ENCODE data around the gene PRR35.

PRR35 gene

DNA sequence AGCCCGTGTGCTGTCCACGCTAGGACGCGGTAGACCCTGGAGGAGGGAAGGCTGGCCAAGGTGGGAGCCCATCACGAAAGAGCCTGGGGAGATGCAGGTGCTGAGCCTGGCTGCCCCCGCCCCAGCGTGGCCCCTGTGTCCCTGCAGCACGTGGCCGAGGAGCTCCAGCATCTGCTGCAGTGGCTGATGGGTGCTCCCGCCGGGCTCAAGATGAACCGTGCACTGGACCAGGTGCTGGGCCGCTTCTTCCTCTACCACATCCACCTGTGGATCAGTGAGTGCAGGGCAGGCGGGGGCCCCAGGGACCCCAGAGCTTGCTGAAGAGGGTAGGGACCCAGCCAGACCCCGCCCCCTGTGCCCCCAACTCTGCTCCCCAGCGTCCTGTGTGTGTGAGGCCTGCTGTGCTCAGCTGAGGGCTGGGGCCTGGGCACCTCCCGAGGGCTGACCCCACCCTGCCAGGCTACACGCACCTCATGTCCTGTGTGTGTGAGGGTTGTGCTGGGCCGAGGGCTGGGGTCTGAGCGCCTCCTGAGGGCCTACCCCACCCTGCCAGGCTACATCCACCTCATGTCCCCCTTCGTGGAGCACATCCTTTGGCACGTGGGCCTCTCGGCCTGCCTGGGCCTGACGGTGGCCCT, 18.2 kb downstream of the PRR35 start:
- DNase-seq (ENCODE audit: low spot score), result no peak

DNA sequence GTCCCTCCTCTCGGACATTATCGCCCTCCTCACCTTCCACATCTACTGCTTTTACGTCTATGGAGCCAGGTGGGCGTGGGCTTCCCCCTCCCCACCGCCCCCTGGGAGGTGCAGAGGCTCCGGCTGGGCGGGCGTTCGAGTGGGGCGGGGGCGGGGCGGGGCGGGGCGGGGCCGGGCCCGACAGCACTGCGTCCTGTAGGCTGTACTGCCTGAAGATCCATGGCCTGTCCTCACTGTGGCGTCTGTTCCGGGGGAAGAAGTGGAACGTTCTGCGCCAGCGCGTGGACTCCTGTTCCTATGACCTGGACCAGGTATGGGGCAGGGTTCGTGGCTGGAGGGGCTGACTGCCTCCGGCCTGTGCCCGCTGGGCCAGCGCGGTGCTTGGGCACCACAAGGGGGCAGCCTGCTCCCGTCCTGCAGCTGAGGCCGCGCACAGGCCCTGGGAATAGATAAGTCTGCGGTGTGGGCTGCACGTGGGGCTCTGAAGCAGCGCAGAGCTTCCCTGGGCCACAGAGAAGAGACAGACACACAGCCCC, 18.7 kb downstream of the PRR35 start:
- DNase-seq (ENCODE audit: low spot score), result peak; percentile 79

DNA sequence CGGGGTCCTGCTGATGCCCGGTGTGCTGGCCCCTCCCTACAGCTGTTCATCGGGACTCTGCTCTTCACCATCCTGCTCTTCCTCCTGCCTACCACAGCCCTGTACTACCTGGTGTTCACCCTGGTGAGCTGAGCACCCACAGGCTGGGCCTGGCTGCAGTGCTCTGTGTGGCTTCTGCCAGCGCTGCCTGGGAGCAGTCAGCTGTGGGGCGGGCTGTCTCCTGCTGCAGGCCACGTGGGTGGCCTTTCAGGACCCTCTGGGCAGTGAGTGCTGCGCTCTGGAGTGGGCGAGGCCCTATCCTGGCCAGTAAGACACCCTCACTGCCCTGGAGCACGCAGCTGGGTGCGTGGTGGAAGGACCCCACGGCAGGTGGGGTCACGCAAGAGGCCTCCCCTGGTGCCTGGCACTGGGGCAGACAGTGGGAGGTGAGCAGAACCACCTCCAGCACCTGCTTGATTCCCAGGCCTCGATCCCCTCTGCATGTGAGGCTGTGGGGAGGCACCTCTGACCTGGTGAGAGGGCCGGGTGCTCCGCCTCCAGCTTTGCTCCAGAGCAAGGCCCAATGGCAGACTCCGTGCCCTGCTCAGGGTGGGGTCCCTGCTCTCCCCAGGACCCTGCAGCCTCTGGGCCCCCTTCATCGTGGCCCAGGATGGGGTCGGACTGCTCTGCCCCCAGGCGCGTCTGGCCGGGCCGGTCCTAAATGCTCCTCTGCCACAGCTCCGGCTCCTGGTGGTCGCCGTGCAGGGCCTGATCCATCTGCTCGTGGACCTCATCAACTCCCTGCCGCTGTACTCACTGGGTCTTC, 20.1 kb downstream of the PRR35 start:
- DNase-seq (ENCODE audit: low spot score), result no peak

DNA sequence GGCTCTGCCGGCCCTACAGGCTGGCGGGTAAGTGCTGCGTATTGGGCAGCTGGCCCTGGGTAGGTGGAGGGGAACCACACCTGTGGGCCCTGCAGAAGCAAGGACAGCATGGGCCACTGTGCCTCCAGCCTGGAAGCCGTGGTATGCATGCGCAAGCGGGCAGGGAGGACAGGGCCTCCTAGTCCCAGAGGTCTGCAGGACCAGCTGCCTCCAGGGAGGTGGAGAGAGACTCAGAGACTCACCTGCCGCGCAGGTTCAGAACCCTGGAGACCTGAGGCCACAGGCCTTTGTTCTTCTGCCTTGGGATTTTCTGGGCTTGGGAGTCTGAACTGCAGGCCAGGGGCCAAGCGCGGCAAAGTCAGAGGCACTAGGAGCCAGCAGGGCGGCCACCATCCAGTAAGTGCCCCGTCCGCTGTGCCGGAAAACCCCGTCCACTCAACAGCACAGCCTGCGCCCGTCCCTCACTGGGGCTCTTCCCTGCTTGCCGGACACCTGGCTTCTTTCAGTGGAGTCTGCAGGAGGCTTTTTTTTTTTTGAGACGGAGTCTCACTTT, 20.8 kb downstream of the PRR35 start:
- no peak for DNase-seq (ENCODE audit: low spot score)

DNA sequence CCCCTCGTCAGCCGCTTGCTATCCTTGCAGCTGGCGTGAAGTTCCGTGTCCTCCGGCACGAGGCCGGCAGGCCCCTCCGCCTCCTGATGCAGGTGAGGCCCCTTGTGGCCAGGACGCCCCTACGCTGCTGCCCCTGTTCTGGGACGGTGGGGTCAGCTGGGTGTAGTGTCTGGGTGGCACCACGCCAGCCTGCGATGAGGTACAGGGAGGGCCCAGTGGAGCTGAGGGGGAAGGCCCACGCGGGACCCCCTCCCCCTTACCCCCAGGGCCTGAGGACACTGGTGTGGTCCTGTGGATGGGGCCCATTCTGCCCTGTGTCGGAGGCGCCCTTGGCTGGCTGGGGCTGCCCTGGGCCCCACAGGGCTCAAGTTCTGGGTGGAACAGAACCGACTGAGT, 22.0 kb downstream of the PRR35 start:
- no peak for DNase-seq (ENCODE audit: low spot score)

DNA sequence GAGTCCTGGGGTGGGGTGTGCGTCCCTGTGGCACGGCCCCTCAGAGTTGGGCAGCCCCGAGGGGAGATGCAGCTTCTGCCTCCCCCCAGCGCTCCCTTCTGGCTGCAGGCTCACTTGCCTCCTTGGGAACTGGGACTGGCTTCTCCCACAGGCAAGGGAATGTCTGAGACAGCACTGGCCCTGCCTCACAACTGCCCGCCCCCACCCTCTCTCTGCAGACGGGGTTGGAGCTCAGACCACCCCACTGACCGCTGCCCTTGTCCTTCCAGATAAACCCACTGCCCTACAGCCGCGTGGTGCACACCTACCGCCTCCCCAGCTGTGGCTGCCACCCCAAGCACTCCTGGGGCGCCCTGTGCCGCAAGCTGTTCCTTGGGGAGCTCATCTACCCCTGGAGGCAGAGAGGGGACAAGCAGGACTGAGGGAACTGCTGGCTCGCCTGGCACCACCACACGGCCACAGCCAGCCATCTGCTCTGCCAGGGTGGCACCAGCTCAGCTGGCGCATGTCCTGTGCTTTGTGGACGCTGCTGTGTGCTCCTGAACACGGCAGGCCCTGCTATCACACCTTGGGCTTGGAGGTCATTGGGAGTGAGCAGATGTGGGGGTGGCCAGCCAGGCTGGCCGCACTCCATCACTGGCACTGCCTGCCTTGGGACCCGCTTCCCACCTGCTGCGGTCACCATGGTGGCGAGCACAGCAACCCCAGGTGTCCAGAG, 22.6 kb downstream of the PRR35 start:
- DNase-seq (ENCODE audit: low spot score), result peak; percentile 8

DNA sequence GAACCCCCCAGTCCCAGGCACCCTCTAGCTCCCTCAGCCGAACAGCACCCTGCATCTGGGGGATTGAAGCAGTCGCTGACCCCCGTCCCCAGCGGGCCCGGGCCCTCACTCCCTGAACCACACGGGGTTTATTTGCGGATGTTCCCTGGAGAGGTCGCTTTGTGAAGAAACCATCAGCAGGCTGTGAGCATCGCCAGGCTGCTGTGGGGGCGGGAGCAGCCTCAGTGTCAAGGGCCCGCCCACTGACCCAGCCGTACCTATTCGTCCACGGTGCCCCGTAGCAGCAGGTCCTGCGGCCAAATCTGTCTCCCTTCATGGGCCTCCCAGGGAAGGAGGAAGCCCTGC, 23.2 kb downstream of the PRR35 start:
- DNase-seq (ENCODE audit: low spot score), result peak; percentile 38

DNA sequence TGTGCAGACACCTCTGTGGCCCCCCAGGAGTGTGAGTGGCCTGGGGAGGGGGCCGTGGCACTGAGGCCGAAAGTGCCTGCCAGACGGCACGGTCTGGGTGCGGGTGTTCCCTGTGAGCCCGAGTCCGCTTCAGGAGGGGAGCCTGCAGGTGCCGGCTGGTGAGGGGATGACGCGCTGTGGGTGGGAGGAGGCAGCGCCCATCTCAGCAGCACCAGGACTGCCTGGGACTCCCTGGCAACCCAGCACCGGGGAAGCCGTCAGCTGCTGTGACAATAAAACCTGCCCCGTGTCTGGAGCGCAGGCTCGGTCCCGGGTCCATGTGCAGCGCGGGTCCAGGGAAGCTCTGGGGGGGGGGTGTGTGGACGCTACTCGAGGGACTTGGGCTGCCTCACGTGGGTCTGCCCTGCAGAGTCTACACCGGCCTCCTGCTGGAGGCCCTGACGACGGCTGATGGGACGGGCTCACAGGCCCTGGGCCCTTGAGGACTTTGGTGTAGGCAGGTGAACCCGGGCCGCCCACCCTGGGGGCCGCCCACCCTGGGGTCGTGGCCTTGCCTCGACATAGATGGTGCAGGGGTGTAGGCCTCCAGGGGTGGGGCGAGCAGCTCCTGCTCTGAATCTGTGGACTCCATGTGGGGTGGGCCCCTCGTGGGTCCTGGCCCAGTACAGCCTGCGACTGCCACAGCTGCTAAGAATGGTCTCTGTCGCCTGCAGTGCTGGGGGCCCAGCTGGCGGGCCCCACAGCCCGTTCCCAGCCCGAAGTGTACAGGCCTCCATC, 23.8 kb downstream of the PRR35 start:
- peak; percentile 44 for DNase-seq (ENCODE audit: low spot score)

DNA sequence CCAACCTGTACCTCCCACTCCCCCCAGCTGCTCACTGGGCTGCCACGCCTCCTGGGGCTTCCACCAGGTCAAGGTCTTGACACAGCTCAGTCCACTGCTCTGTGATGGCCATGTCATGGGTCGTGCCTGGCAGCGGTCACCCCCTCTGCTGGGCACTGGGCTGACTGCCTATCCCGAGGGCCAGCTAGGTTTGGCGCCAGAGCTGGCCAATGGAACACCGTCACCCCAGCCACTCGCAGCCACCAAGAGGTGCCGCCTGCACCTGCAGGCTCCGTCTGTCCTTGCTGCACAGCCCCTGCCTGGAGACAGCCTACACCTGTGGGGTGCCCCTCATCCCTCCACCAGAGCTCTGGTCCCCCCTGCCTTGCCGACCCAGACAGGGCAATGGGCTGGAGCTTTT, 25.2 kb downstream of the PRR35 start:
- DNase-seq (ENCODE audit: low spot score), result peak; percentile 42

DNA sequence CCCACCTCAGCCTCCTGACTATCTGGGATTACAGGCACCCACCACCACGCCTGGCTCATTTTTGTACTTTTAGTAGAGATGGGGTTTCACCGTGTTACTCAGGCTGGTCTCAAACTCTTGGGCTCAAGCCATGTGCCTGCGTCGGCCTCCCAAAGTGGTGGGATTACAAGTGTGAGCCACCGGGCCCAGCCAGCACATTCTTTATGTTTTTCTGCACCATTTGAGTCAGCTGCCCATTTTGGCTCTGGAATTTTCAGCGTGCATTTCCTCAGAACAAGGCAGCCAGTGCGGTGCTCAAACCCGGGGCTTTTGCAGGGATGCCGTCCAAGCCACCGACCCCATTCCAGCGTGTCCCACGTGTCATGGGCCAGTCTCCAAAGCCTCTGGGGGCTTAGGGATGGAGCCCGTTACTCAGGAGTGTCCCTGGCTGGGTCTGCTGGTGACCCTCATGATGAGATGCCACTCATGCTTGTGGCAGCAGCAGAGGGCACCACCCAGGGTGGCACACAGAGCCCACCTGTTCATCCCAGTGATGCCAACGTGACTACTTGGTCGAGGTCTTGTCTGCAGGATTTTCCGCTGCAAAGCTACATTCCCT, 26.0 kb downstream of the PRR35 start:
- peak; percentile 15 for DNase-seq (ENCODE audit: low spot score)

DNA sequence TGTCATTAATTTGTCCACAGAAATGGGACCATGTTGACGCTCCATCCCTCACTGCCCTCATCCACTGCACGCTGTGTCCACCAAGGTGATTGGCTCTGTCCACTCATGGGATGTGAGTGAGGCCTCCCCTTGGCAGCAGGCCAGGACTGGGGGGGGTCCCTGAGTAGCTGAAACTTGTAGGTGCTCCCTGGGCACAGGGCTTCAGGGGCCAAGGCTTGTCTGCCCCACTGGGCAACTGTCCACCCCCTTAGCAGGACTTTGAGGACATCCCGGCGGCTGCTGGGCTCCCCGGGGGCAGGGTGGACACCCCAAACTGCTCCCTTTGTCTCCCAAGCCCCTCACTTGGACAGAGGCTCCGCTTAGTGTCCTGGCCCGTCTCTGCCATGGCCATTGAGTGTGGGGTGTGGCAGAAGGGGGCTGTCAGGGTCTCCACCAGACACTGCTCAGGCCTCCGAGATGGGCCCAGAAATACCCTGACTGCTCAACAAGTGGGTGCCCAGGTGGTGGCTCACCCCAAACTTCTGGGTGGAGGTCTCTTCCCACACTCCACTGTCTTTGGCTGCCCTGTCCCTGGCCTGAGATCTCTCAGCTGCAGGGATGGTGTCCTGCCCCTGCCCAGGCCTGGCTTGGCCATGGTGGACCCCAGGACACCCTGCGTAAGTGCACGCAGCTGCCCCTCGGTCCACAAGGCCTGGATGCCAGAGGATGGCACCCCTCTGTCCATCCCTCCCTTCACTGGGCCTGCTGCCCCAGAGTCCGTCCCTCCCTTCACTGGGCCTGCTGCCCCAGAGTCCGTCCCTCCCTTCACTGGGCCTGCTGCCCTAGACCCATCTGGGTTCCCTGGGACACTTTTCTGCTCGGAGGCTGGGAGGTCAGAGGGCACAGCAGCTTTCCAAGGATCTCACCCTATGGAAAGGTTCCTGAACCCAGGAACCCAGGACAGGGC, 26.7 kb downstream of the PRR35 start:
- peak; percentile 23 for DNase-seq (ENCODE audit: low spot score)

DNA sequence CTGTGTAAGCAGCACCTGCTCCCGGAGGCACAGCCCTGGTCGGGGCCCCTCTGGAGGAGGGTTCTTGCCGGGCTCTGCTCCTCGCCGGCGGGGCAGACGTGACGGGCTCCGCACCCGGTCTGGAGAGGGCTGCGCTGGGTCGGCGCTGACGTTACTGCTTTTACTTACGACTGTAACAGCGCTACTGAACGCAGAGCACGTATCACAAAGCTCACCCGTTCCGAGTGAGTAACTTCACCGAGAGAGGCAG, 28.4 kb downstream of the PRR35 start:
- peak; percentile 50 for DNase-seq (ENCODE audit: low spot score)

DNA sequence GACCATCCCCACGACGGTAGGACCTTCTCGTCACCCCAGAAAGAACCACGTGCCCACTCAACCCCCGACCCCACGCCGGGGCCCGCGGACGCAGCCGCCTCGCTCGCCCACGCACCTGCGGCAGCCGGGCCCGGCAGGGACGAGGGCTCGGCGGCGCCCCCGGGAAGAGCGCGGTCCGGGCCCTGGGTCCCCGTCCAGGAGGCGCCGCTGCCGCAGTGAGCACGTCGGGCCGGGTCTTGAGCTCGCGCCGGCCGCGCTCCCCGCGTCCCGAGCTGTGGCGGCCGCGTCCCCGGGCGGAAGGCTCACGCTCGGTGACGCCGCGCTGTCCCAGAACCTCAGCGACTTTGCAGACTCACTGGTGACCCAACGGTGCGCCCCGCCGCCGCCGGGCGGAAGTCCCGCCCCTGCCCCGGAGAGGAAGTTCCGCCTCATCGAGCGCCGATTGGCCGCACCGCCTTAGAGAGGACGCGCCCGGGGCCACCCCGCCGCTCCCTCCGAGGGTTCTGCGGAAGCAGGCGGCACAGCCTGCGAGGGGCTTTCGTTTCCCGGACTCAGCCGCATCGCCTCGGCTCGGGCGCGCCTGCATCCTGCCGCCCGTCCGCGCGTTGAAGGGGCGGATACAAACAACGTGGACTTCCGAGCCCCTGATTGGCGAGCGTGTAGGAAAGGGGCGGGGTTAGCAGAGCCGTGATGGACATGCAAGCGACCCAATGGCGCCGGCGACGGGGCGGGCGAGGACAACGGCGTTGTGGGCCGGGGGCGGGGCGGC, 28.9 kb downstream of the PRR35 start:
- DNase-seq (ENCODE audit: low spot score), result peak; percentile 97

DNA sequence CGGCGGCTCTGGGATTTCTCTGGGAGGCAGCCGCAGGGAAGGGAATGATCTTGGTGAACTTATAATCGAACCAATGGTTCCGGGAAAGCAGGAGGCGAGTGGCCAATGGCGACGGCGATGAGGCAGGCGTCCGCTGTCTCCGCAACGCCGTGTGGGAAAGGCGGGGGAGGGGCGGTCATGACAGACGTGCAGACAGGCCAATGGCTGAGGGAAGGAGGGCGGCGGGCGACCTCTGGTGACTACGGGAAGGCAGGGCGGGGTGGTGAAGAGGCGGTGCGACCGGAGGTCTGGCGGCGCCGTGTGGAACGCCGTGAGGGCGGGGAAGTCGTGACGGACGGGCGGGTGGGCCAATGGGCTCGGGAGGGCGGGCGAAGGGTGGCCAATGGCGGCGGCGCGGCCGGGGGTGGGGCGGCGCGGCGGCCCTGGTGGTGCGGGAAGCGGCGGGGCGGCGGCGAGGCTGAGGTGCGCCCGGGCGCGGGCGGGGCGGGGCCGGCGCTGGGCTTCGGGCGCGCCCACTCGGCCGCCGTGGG, 29.5 kb downstream of the PRR35 start, which contains the start of gene RAB40C:
Gene RAB40C, plus strand, starts transcription at position 409 of the 530 bp plus-strand sequence. CDS start 226 bp downstream, outside the sequence.
- DNase-seq (ENCODE audit: low spot score), result peak; percentile 97

DNA sequence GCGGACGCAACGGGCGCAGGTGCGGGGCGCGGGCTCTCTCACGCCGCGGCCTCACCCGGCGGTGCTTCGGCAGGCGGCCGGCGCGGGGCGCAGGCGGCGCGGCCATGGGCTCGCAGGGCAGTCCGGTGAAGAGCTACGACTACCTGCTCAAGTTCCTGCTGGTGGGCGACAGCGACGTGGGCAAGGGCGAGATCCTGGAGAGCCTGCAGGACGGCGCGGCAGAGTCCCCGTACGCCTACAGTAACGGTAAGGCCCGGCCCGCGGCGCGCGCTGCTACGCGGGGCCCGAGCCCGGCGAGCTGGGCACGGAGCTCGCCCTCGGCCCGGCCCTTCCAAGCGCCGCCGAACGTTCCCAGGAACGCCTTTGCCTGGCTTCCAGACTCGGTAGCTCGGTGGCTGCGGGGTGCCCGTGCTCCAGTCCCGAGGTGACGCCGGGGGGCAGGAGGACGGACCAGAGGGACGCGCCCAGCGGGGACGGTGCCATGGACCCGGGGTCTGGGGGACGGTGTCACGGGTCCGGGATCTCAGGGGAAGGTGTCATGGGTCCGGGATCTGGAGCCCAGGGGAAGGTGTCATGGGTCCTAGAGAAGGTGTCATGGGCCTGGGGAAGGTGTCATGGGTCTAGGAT, 30.1 kb downstream of the PRR35 start:
- no peak for DNase-seq (ENCODE audit: low spot score)

DNA sequence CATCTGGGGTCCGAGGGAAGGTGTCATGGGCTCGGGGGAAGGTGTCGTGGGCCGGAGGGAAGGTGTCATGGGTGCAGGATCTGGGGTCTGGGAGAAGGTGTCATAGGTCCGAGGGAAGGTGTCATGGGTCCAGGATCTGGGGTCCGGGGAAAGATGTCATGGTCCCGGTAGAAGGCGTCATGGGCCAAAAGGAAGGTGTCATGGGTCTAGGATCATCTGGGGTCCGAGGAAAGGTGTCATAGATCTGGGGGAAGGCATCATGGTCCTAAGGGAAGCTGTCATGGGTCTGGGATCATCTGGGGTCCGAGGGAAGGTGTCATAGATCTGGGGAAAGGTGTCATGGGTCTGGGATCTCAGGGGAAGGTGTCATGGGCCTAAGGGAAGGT, 30.6 kb downstream of the PRR35 start:
- peak; percentile 24 for DNase-seq (ENCODE audit: low spot score)

DNA sequence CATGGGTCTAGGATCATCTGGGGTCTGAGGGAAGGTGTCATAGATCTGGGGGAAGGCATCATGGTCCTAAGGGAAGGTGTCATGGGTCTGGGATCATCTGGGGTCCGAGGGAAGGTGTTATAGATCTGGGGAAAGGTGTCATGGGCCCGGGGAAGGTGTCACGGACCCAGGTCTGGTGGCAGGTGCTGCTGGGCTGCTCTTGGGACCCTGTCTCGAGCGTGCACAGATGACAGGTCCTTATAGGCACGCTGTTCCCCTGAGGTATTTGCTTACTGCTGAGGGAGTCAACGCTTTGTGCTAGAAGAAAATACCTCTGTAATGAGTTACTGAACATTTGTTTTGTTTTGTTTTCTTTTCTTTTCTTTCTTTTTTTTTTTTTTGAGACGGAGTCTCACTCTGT, 31.0 kb downstream of the PRR35 start:
- no peak for DNase-seq (ENCODE audit: low spot score)

DNA sequence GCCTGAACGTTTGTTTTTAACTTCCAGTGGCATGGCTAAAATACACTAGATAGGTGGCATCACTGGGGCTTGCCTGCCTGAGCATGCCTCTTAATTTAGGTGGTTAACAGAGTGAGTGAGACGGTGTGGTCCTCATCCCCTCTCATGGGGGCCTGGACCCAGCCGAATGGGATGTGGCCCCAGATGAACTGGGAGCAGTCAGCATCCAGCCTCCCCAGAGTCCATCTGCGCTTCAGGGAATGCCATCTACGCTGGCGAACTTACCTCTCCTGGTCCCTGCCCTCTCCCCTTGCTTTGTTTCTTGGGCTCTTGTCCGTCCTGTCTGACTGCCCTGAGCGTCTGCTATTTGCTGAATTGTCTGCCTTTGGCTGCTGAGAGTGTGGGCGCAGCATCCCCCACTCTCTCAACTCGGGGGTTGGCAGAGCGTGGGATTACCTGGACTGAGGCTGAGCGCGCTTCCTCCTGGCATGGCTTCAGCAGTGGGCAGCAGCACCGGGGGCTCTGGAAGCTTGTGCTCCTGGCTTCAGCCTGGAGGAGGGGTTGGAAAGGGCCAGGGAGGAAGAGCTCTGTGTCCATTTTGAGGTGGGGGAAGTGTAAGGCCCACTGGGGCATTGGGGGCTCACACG, 31.8 kb downstream of the PRR35 start:
- no peak for DNase-seq (ENCODE audit: low spot score)
